Body of pancreas (tissue), 4 donors: Measurements from ENCODE around the gene IFI27L1.

ENCODE experiments used
- POLR2A ChIP-seq, 3 donors: fragments of 450-650 bp; IDR thresholded peaks; one replicate each; pipeline ENCODE4 v1.6.1; 2016; ENCODE audit warnings: antibody characterized with exemption in 3 of 3, mild to moderate bottlenecking in 2 of 3
- TF ChIP-seq, protein P1 (sequence below), 7 experiments: fragments of 450-650 bp in 4 of 7; fragments of 200-600 bp in 3 of 7; sonication (generic) in 3 of 7; IDR thresholded peaks; one replicate each; pipeline ENCODE4 v1.5.1; 2016 to 2019; ENCODE audit warnings: antibody characterized with exemption in 7 of 7

DNA sequence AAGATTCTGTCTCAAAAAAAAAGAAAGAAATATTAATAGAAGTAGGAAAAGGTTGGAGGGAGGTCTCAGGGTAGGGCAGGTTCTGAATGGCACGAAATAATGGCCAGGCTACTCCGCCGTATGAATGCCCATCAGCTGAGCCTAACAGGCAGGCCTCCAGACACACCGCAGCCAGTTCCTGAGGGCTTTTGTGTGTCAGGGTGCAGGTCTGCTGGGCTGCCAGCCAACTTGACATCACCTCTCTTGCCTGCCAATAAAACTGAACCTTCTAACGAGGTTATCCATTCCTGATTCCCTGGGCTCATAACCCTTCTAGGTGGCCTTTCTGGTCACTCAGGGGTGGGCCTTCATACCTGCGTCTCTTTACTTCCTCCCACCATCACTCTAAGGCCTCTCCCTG is 32.4 kb downstream of the IFI27L1 start:
- TF ChIP-seq, protein P1, sequence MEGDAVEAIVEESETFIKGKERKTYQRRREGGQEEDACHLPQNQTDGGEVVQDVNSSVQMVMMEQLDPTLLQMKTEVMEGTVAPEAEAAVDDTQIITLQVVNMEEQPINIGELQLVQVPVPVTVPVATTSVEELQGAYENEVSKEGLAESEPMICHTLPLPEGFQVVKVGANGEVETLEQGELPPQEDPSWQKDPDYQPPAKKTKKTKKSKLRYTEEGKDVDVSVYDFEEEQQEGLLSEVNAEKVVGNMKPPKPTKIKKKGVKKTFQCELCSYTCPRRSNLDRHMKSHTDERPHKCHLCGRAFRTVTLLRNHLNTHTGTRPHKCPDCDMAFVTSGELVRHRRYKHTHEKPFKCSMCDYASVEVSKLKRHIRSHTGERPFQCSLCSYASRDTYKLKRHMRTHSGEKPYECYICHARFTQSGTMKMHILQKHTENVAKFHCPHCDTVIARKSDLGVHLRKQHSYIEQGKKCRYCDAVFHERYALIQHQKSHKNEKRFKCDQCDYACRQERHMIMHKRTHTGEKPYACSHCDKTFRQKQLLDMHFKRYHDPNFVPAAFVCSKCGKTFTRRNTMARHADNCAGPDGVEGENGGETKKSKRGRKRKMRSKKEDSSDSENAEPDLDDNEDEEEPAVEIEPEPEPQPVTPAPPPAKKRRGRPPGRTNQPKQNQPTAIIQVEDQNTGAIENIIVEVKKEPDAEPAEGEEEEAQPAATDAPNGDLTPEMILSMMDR (IDR thresholded peaks at IDR 0.05), result no peak
- TF ChIP-seq POLR2A (IDR thresholded peaks at IDR 0.05), result no peak
